BJ (cell line): ENCODE results near the gene KCNK3. TPM values are rescaled to one million over a fixed set of nuclear protein-coding genes. Genes with fewer than 3 reads are reported as not detected.

Experiments used
- CTCF ChIA-PET: fragments of 350-600 bp; formaldehyde crosslinking; extraction: SDS; loops from one replicate; lab custom pipeline; 2021; ENCODE audit warnings: antibody characterized with exemption, inconsistent platforms; lab: Yijun Ruan, JAX
- POLR2A ChIA-PET: fragments of 300-600 bp; sonication (Branson Sonifier 250); formaldehyde crosslinking; extraction: SDS; loops from one replicate; lab custom pipeline; 2021; ENCODE audit warnings: antibody characterized with exemption; lab: Charles Lee
- DNase-seq: peaks from one replicate; pipeline ENCODE4 v3.0.0-alpha.2; 2011; ENCODE audit warnings: low read depth
- H3K27me3 ChIP-seq: 2 replicates; pipeline ENCODE4 v1.6.0; 2011; ENCODE audit warnings: low read length; ENCODE audit not compliant: control insufficient read depth, insufficient read depth
- H3K36me3 ChIP-seq: 2 replicates; pipeline ENCODE4 v1.5.1; 2011; ENCODE audit warnings: low read length; ENCODE audit not compliant: control insufficient read depth, insufficient read depth
- H3K4me3 ChIP-seq: 2 replicates; pipeline ENCODE4 v1.5.1; 2011; ENCODE audit warnings: low read depth, mild to moderate bottlenecking, control low read depth, low read length
- CTCF ChIP-seq: IDR thresholded peaks from 2 replicates; pipeline ENCODE4 v1.5.1; 2011; ENCODE audit warnings: low read depth, mild to moderate bottlenecking, control low read depth, inconsistent platforms, low read length, moderate library complexity; ENCODE audit not compliant: insufficient read depth
- polyA plus RNA-seq: library from polyadenylated mRNA; depleted of rRNA; stranded (reverse); fragments of >200 nt; gene quantifications from 2 replicates; pipeline ENCODE4 v1.2.3, GENCODE V29; 2011

The KCNK3 gene
- polyA plus RNA-seq, 1 experiment, result 0.22 TPM

GRCh38 chr2:26647981-26648380 is 44.5 kb upstream of the KCNK3 start:
- CTCF ChIA-PET, result no interaction called here
- POLR2A ChIA-PET, result no interaction called here
- Histone ChIP-seq H3K36me3 (no peaks in the 10 kb centered on the region), H3K4me3 (no peak overlapping the region), H3K27me3 (peaks cover 31% of the 10 kb centered on the region)
- no peak for TF ChIP-seq CTCF
- no peak for DNase-seq

- no peak overlapping the region for H3K4me3 ChIP-seq
- no peaks in the 10 kb centered on the region for H3K36me3 ChIP-seq
- CTCF ChIA-PET, result no interaction called here
- peaks cover 31% of the 10 kb centered on the region for H3K27me3 ChIP-seq
- DNase-seq, result no peak
- POLR2A ChIA-PET, result no interaction called here
- TF ChIP-seq CTCF, result no peak
Observed at GRCh38 chr2:26648516-26648915, 44.0 kb upstream of the KCNK3 start.

- H3K27me3 ChIP-seq, result peaks cover 27% of the 10 kb centered on the region
- H3K36me3 ChIP-seq, result no peaks in the 10 kb centered on the region
- ChIA-PET POLR2A (no interaction called here), CTCF (interaction anchor here (0.5 kb wide), 1 partner anchor 262 kb away, joined by 3 read pairs; no protein-coding TSS in a partner anchor)
- TF ChIP-seq CTCF, result no peak
- no peak overlapping the region for H3K4me3 ChIP-seq
- DNase-seq, result no peak
Observed at GRCh38 chr2:26649322-26649721, 43.2 kb upstream of the KCNK3 start.

GRCh38 chr2:26649992-26650712 is 42.4 kb upstream of the KCNK3 start:
- TF ChIP-seq CTCF, result no peak
- no peak overlapping the region for H3K4me3 ChIP-seq
- ChIA-PET POLR2A (no interaction called here), CTCF (interaction anchor here (0.5 to 2.1 kb wide), 3 partner anchors 10 to 263 kb away, joined by 3 to 11 read pairs (median 3); no protein-coding TSS in a partner anchor)
- H3K27me3 ChIP-seq, result peaks cover 25% of the 10 kb centered on the region
- no peaks in the 10 kb centered on the region for H3K36me3 ChIP-seq
- DNase-seq, result no peak

GRCh38 chr2:26650713-26651469 is 41.6 kb upstream of the KCNK3 start:
- no peak for DNase-seq
- ChIA-PET POLR2A (interaction anchor here (0.6 kb wide), 1 partner anchor 103 kb away, joined by 6 read pairs; no protein-coding TSS in a partner anchor), CTCF (interaction anchor here (0.7 to 2.1 kb wide), 3 partner anchors 11 to 95 kb away, joined by 3 to 11 read pairs (median 4); no protein-coding TSS in a partner anchor)
- peaks cover 25% of the 10 kb centered on the region for H3K27me3 ChIP-seq
- no peaks in the 10 kb centered on the region for H3K36me3 ChIP-seq
- no peak for TF ChIP-seq CTCF
- H3K4me3 ChIP-seq, result no peak overlapping the region
